GDM1 (cell line): ENCODE measurements around the gene GAK.
"Not testable (repeated sequence)": the region's sequence is repeated elsewhere in the genome, so short reads cannot be mapped to it uniquely, and the experiment has no call there.

ENCODE experiments used
- DNase-seq: peaks from one replicate; lab custom pipeline; 2025; lab: John Stamatoyannopoulos, UW

Gene GAK

GRCh38 chr4:926538-926937 lies 5.6 kb downstream of the GAK start:
- DNase-seq, result no peak

GRCh38 chr4:925771-926500 lies 6.2 kb downstream of the GAK start:
- no peak for DNase-seq

GRCh38 chr4:925171-925570 lies 6.9 kb downstream of the GAK start:
- DNase-seq, result no peak

GRCh38 chr4:924107-925096 lies 7.7 kb downstream of the GAK start:
- no peak for DNase-seq

- DNase-seq, result no peak
Observed at GRCh38 chr4:921830-922331, 10.2 kb downstream of the GAK start.

DNA sequence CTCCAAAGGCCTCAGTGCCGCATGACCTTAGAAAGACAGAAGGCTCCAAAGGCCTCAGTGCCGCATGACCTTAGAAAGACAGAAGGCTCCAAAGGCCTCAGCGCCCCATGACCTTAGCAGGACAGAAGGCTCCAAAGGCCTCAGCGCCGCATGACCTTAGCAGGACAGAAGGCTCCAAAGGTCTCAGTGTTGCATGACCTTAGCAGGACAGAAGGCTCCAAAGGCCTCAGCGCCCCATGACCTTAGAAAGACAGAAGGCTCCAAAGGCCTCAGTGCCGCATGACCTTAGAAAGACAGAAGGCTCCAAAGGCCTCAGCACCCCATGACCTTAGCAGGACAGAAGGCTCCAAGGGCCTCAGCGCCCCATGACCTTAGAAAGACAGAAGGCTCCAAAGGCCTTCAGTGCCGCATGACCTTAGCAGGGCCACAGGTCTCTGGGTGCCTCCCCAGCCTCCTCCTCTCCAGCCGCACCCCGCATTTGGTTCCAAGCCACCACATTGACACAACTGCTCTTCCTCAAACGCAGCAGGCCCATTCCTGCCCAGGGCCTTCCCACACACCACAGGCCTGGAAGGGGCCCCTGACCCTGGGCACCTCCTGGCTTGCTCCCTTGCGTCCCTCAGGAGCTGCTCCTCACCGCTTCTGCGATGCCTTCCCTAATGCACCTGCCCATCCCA lies 13.0 kb downstream of the GAK start:
- DNase-seq, result not testable (repeated sequence)

DNA sequence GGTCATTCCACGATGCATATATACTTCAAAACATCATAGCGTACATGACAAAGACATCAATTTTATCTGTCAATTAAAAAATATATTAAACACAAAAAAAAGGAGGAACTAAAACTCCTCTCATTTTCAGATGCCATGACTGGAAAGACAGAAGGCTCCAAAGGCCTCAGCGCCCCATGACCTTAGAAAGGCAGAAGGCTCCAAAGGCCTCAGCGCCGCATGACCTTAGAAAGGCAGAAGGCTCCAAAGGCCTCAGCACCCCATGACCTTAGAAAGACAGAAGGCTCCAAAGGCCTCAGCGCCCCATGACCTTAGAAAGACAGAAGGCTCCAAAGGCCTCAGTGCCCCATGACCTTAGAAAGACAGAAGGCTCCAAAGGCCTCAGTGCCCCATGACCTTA lies 13.5 kb downstream of the GAK start:
- DNase-seq, result not testable (repeated sequence)

- no peak for DNase-seq
Observed at GRCh38 chr4:917992-918391, 14.1 kb downstream of the GAK start.

GRCh38 chr4:917466-917865 lies 14.7 kb downstream of the GAK start:
- DNase-seq, result no peak

- peak; percentile 39 for DNase-seq
Observed at GRCh38 chr4:915595-915994, 16.5 kb downstream of the GAK start.

GRCh38 chr4:915041-915474 lies 17.1 kb downstream of the GAK start:
- peak; percentile 18 for DNase-seq

- DNase-seq, result no peak
Observed at GRCh38 chr4:914531-914930, 17.6 kb downstream of the GAK start.

DNA sequence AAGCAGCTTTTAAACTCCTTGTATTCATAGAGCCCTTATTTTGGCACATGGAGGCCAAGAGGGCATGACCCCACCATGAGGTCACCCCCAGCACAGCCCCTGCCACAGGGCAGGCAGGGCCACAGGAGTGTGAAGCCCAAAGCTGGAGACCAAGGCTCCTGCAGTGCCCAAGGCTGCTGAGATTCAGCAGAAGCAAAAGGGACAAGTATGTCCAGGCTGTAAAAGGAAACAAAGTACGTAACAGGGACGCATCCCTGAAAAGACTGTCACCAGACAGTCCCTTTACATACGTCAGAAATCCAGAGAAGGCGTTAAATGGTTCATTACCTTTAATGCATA lies 18.9 kb downstream of the GAK start:
- DNase-seq, result no peak

- no peak for DNase-seq
Observed at GRCh38 chr4:912548-913279, 19.4 kb downstream of the GAK start.

DNA sequence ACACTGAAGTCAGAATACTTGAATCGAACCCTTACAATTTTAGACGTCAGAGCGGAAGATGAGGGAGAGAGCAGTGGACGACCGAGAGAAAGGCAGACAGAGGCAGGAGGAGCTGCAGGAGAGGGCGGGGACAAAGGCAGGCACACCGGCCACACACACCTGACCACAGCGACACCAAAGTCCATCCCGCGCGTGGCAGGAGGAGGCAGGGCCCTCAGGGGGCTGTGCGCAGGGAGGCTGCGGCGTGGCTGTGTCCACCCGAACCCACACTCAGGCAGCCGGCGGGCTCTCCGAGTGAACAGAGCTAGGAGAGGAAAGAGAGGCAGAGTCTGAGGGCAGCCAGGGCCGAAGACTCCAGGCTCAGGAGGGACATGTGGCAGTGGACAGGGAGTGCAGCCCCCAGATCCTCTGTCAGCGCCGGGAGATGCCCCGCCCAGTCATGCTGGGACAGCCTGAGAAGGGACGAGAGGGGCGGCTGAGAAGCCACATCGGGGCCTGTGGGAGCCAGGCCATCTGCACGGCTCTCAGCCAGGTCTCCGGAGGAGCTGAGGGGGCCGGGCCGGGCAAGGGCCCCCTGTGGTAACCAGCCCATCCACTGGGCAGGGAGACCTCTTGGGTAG lies 20.1 kb downstream of the GAK start:
- no peak for DNase-seq

- no peak for DNase-seq
Observed at GRCh38 chr4:911221-911751, 20.8 kb downstream of the GAK start.

DNA sequence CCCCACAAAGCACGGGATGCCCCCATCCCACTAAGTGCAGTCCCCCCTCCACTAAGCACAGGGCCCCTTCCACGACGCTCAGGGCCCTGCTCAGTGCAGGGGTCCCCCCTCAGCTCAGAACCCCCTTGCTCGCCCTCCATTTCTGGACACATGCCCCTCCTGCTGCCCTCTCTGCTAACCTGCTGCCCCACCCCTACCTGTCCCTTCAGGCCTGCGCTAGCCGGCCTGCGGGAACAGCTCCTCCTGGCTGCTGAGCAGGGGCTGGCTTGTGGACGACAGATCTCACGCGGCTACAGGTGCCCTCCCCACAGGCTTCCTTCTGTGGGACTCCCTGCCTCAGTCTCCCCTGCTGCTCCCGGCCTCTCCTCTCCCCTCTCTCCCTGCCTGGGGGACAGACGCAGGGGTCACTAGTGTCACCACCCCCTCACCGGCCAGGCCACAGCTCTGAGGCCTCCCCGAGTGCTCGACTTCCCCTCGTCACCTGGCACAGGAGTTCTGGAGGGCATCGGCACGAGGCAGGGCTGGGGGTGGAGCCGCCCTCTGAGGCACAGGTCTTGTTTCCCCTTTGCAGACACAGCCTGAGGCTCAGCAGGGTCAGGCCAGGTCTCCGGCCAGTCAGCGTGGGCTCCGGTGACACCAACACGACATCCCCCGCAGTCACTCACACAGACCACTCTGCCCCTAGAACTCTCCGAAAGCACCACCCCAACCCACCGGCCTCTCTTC lies 21.6 kb downstream of the GAK start:
- no peak for DNase-seq

GRCh38 chr4:909821-910220 lies 22.3 kb downstream of the GAK start:
- no peak for DNase-seq

- no peak for DNase-seq
Observed at GRCh38 chr4:909131-909571, 23.0 kb downstream of the GAK start.
